ENCODE data around the gene NTN5.

The NTN5 gene

GRCh38 chr19:48714759-48715675, 42.2 kb upstream of the NTN5 start:
- Histone ChIP-seq H3K9me3 (ENCODE audit: control insufficient read depth, low read length) (peaks cover 4% of the 10 kb centered on the region), H3K27me3 (replicated peaks; ENCODE audit: control insufficient read depth, insufficient read depth, low read length) (no peaks in the 10 kb centered on the region), H3K4me3 (ENCODE audit: low read length) (peak overlapping the region; percentile 84), H3K36me3 (ENCODE audit: control insufficient read depth, insufficient read depth, low read length, severe bottlenecking) (no peaks in the 10 kb centered on the region), H3K9ac (ENCODE audit: low read length) (peak overlapping the region; percentile 90), H3K4me1 (ENCODE audit: control insufficient read depth, insufficient read depth, low read length) (peaks cover 30% of the 10 kb centered on the region)
- no peak for DNase-seq (ENCODE audit: low read depth)

DNA sequence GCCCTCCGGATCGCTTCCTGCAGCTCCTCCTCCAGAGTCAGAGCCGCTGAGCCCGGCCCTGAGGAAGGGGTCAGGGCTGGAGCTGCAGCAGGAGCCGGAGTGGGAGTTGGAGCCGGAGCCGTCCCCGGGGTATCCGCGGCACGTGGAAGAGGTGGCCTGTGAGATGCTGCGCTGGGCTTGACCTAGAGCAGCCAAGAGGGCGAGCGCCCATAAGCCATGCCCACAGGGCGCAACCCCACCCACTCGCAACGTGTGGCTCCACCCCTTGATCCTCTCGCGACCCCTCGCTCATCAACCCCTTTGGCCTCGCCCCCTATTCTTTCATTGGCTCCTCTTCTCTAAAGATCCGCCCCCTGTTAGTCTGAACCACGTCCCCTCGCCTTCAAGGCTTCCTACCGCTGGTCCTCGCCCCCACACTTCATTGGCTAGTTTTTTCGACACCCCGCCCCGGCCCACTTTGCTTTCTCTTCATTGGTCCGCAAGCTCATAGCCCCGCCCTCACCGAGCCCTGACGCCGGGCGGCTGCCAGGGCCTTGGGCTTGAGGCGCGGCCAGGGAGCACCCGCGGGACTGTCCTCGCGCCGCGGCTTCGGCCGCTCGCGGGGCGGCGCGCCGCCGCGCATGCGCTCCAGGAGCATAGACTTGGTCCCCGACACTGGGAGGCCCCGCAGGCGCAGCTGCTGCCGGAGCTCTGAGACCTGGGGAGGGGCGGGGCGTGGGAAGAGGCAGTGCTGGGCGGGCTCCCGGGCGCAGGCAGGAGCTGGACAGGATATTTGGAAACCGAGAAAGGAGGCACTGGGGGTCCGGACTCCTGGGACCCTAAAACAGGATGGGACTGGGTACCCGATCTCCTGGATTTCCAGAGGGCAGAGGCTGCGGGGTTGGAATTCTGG, 41.3 kb upstream of the NTN5 start:
- H3K9me3 ChIP-seq (ENCODE audit: control insufficient read depth, low read length), result peaks cover 4% of the 10 kb centered on the region
- DNase-seq (ENCODE audit: low read depth), result peak; percentile 100
- H3K36me3 ChIP-seq (ENCODE audit: control insufficient read depth, insufficient read depth, low read length, severe bottlenecking), result no peaks in the 10 kb centered on the region
- peak overlapping the region; percentile 84 for H3K4me3 ChIP-seq (ENCODE audit: low read length)
- H3K27me3 ChIP-seq (replicated peaks; ENCODE audit: control insufficient read depth, insufficient read depth, low read length), result no peaks in the 10 kb centered on the region
- peak overlapping the region; percentile 90 for H3K9ac ChIP-seq (ENCODE audit: low read length)
- peaks cover 28% of the 10 kb centered on the region for H3K4me1 ChIP-seq (ENCODE audit: control insufficient read depth, insufficient read depth, low read length)

DNA sequence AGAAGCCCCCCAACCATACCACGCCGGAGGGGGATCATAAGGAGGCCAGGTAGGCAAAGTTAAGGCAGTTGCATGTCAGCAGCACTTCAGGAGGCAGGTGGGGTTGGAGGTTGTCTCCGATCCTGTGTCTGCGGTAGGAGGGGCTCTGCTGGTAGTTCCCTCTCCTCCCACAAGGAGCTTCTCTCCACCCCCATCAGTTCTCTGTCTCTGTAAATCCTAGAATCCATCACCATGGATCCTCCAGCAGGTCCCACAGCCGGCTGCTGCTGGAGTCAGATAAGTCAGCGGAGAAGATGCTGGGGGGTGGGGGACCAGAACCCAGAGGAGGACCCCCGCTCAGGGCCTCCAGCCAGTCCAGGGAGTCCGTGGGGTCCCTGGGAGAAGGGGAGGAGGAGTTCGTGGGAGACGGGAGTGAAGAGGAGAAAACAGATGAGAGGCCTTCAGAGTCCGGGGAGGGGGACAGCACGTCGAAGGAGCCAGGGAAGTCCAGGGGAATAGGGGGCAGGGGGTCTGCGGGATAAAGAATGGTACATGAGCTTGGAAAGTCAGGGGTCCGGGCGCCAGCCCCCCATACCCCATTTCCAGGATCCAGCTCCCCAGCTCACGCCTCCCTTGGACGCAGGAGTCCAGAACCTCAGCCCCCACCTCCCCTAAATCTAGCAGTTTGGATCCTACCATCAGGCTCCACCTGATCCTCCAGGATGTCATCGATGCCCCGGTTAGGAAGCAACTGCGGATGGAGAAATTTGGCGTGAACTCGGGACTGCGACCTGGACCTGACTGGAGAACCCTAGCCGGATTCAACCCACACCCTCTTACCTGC, 40.4 kb upstream of the NTN5 start:
- Histone ChIP-seq H3K4me3 (ENCODE audit: low read length) (peak overlapping the region; percentile 81), H3K27me3 (replicated peaks; ENCODE audit: control insufficient read depth, insufficient read depth, low read length) (no peaks in the 10 kb centered on the region), H3K9me3 (ENCODE audit: control insufficient read depth, low read length) (peaks cover 4% of the 10 kb centered on the region), H3K36me3 (ENCODE audit: control insufficient read depth, insufficient read depth, low read length, severe bottlenecking) (no peaks in the 10 kb centered on the region), H3K9ac (ENCODE audit: low read length) (peak overlapping the region; percentile 77), H3K4me1 (ENCODE audit: control insufficient read depth, insufficient read depth, low read length) (peaks cover 26% of the 10 kb centered on the region)
- DNase-seq (ENCODE audit: low read depth), result peak; percentile 44

GRCh38 chr19:48711106-48711662, 38.4 kb upstream of the NTN5 start:
- no peak overlapping the region for H3K9ac ChIP-seq (ENCODE audit: low read length)
- peaks cover 20% of the 10 kb centered on the region for H3K4me1 ChIP-seq (ENCODE audit: control insufficient read depth, insufficient read depth, low read length)
- no peak for DNase-seq (ENCODE audit: low read depth)

GRCh38 chr19:48708471-48708870, 35.7 kb upstream of the NTN5 start:
- DNase-seq (ENCODE audit: low read depth), result no peak
- H3K4me3 ChIP-seq (ENCODE audit: low read length), result no peak overlapping the region
- no peak overlapping the region for H3K9ac ChIP-seq (ENCODE audit: low read length)
- no peaks in the 10 kb centered on the region for H3K36me3 ChIP-seq (ENCODE audit: control insufficient read depth, insufficient read depth, low read length, severe bottlenecking)
- no peaks in the 10 kb centered on the region for H3K27me3 ChIP-seq (replicated peaks; ENCODE audit: control insufficient read depth, insufficient read depth, low read length)
- peaks cover 4% of the 10 kb centered on the region for H3K4me1 ChIP-seq (ENCODE audit: control insufficient read depth, insufficient read depth, low read length)
- peaks cover 4% of the 10 kb centered on the region for H3K9me3 ChIP-seq (ENCODE audit: control insufficient read depth, low read length)

More at GRCh38 chr19:48711106-48711662, 38.4 kb upstream of the NTN5 start:
- Histone ChIP-seq H3K9me3 (ENCODE audit: control insufficient read depth, low read length) (peaks cover 4% of the 10 kb centered on the region), H3K36me3 (ENCODE audit: control insufficient read depth, insufficient read depth, low read length, severe bottlenecking) (no peaks in the 10 kb centered on the region), H3K27me3 (replicated peaks; ENCODE audit: control insufficient read depth, insufficient read depth, low read length) (no peaks in the 10 kb centered on the region), H3K4me3 (ENCODE audit: low read length) (no peak overlapping the region)

GRCh38 chr19:48705431-48705830, 32.6 kb upstream of the NTN5 start:
- H3K9me3 ChIP-seq (ENCODE audit: control insufficient read depth, low read length), result no peaks in the 10 kb centered on the region
- H3K27me3 ChIP-seq (replicated peaks; ENCODE audit: control insufficient read depth, insufficient read depth, low read length), result no peaks in the 10 kb centered on the region
- no peaks in the 10 kb centered on the region for H3K4me1 ChIP-seq (ENCODE audit: control insufficient read depth, insufficient read depth, low read length)
- H3K4me3 ChIP-seq (ENCODE audit: low read length), result no peak overlapping the region
- no peak overlapping the region for H3K9ac ChIP-seq (ENCODE audit: low read length)
- no peak for DNase-seq (ENCODE audit: low read depth)
- no peaks in the 10 kb centered on the region for H3K36me3 ChIP-seq (ENCODE audit: control insufficient read depth, insufficient read depth, low read length, severe bottlenecking)

- Histone ChIP-seq H3K4me3 (ENCODE audit: low read length) (no peak overlapping the region), H3K9me3 (ENCODE audit: control insufficient read depth, low read length) (no peaks in the 10 kb centered on the region), H3K9ac (ENCODE audit: low read length) (no peak overlapping the region), H3K4me1 (ENCODE audit: control insufficient read depth, insufficient read depth, low read length) (peaks cover 5% of the 10 kb centered on the region), H3K27me3 (replicated peaks; ENCODE audit: control insufficient read depth, insufficient read depth, low read length) (no peaks in the 10 kb centered on the region), H3K36me3 (ENCODE audit: control insufficient read depth, insufficient read depth, low read length, severe bottlenecking) (no peaks in the 10 kb centered on the region)
- no peak for DNase-seq (ENCODE audit: low read depth)
These were observed 30.5 kb upstream of the NTN5 start for GRCh38 chr19:48703316-48703715.

DNA sequence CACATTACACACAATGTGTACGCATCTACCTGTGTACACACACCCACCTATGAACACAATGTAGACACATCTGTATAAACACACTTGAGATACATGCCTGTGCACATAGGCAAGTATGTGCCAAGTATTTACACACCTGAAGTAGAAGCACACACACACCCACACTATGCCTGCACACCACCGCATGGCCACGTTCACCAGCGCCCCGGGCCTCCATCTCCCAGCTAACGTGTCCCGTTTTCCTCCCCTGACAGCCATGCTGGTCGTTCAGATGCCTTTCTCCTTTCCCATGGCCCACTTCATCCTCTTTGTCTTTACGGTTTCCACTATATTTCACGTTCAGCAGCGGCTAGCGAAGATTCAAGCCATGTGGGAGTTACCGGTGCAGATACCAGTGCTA, 29.9 kb upstream of the NTN5 start:
- Histone ChIP-seq H3K9me3 (ENCODE audit: control insufficient read depth, low read length) (no peaks in the 10 kb centered on the region), H3K36me3 (ENCODE audit: control insufficient read depth, insufficient read depth, low read length, severe bottlenecking) (no peaks in the 10 kb centered on the region), H3K4me1 (ENCODE audit: control insufficient read depth, insufficient read depth, low read length) (peaks cover 5% of the 10 kb centered on the region), H3K4me3 (ENCODE audit: low read length) (no peak overlapping the region), H3K9ac (ENCODE audit: low read length) (no peak overlapping the region), H3K27me3 (replicated peaks; ENCODE audit: control insufficient read depth, insufficient read depth, low read length) (no peaks in the 10 kb centered on the region)
- no peak for DNase-seq (ENCODE audit: low read depth)

GRCh38 chr19:48698046-48698445, 25.2 kb upstream of the NTN5 start:
- no peak overlapping the region for H3K9ac ChIP-seq (ENCODE audit: low read length)
- H3K4me1 ChIP-seq (ENCODE audit: control insufficient read depth, insufficient read depth, low read length), result peaks cover 9% of the 10 kb centered on the region
- no peaks in the 10 kb centered on the region for H3K9me3 ChIP-seq (ENCODE audit: control insufficient read depth, low read length)
- DNase-seq (ENCODE audit: low read depth), result peak; percentile 53
- H3K36me3 ChIP-seq (ENCODE audit: control insufficient read depth, insufficient read depth, low read length, severe bottlenecking), result no peaks in the 10 kb centered on the region
- peaks cover 12% of the 10 kb centered on the region for H3K27me3 ChIP-seq (replicated peaks; ENCODE audit: control insufficient read depth, insufficient read depth, low read length)
- H3K4me3 ChIP-seq (ENCODE audit: low read length), result no peak overlapping the region

DNA sequence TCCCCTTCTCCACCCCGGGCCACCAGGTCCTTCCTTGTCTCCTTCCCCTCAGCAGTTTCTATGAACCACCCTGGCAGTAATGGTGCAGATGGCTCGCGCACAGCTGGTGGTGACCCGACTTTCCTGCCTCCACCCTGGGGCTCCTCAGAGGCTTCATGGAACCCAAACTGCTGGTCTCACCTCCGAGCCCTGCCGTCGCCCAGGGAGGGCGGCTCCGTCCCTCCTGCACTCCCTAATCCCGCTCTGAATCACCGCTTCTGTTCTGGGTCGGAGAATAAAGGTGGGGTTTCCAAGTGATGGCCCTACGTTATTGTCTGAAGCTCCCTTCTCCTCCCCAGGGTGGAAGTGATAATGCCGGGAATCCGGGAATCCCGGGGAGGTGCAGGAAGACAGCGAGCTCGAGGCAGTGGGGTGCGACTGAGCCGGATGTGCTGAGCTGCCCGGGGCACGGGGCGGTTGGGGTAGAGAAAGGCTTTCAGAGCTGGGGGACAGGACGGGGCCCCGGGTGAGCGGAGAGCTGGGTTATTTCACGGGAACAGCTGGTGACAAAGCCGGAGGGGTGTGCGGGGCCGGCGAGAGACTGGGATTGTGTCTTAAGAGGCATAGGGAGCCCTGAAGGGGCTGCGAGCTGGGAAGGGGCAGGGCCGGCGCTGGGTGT, 23.7 kb upstream of the NTN5 start:
- Histone ChIP-seq H3K4me1 (ENCODE audit: control insufficient read depth, insufficient read depth, low read length) (peaks cover 9% of the 10 kb centered on the region), H3K9me3 (ENCODE audit: control insufficient read depth, low read length) (no peaks in the 10 kb centered on the region), H3K9ac (ENCODE audit: low read length) (no peak overlapping the region), H3K27me3 (replicated peaks; ENCODE audit: control insufficient read depth, insufficient read depth, low read length) (peaks cover 12% of the 10 kb centered on the region), H3K4me3 (ENCODE audit: low read length) (peak overlapping the region; percentile 56), H3K36me3 (ENCODE audit: control insufficient read depth, insufficient read depth, low read length, severe bottlenecking) (no peaks in the 10 kb centered on the region)
- DNase-seq (ENCODE audit: low read depth), result peak; percentile 22

Measured in adipocyte (in vitro differentiated cells).